Measurements from ENCODE around the gene DEPP1.

DEPP1 gene

GRCh38 chr10:44982114-44982460 is 3.5 kb upstream of the DEPP1 start:
- H3K4me3 ChIP-seq (ENCODE audit: low read length) = no peak overlapping the region
- no peak for DNase-seq (ENCODE audit: low read depth, low spot score)

DNA sequence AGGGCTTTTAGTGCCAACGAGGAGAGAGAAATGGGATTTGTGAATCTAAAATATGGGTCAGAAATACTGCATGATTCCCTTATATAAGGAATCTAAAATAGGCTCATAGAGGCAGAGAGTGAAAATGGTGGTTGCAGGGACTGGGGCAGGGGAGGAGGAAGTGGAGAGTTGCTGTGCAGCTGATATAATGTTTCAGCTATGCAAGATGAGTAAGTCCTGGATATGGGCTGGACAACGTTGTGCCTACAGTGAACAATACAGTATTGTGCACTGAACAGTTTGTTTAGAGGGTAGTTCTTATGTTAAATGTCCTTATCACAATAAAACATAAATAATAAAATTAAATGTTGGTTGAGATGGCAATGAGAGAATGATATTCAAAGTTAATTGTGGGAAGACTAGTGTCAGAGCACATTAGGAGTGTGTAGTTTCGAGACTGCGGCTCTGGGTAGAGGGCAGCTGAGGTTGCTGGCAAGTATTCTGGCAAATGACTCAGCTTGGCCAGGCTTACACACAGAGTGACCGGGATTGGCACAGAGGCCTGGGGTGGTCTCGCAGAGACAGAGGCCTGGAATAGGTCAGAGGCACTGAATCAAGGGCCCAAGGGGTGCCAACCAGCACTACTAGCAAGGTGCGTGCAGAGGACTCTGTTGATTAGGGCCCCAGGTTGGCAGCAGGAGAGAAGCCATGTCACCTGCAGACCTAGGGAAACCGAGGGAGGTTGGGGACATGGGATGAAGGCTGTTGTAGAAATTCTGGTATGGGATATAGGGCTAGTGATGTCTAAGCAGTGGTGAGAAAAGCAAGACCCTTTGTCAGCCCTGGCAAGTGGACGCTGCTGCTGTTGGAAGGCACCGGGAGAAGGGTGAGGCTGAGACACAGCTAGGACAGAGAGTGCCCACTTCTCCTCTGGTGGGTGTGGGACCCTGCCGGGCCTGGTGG is 2.8 kb upstream of the DEPP1 start:
- DNase-seq (ENCODE audit: low read depth, low spot score) = no peak
- no peak overlapping the region for H3K4me3 ChIP-seq (ENCODE audit: low read length)

GRCh38 chr10:44980309-44981171 is 1.9 kb upstream of the DEPP1 start:
- DNase-seq (ENCODE audit: low read depth, low spot score) = no peak
- H3K4me3 ChIP-seq (ENCODE audit: low read length) = no peak overlapping the region

DNA sequence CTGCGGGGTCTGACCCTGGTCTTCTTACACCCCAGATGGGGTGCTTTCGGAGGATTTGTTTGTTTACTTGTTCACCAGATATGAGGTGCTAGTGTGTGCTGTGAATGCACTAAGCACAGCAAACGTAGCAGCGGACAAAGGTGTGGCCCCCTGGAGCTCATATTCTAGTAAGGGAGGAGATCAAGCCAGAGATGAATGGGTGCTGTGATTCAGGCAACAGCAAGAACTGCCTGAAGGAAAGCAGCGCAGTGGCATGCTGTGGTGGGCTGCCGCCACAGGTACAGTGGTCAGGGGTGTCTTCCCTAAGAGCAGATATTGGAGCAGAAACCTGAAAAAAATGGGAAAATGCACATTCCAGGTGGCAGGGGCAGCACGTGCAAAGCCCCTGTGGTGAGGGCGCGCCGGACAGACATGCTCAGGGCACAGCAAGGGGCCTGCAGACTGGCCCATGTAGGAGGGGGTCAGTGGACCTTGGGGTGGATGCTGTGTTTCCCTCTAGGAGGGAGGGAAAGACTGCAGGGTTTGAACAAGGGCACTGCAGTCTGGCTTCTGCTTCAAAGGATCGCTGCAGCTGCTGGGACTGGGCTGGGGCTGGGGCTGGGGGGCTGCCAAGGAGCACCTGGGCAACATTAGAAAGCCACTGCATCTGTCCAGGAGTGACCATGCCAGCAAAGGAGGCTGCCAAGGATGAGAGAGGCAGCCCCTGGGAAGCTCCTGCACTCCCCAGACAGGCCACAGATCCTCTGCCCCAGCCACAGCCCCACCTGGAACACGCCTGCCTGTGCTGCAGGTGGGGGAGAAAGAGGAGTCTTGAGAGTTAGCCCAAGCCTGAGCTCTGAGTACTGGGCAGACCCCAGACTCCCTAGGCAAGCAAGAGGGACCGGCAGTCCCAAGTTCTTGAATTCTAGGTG is 927 bp upstream of the DEPP1 start:
- no peak overlapping the region for H3K4me3 ChIP-seq (ENCODE audit: low read length)
- DNase-seq (ENCODE audit: low read depth, low spot score) = no peak

DNA sequence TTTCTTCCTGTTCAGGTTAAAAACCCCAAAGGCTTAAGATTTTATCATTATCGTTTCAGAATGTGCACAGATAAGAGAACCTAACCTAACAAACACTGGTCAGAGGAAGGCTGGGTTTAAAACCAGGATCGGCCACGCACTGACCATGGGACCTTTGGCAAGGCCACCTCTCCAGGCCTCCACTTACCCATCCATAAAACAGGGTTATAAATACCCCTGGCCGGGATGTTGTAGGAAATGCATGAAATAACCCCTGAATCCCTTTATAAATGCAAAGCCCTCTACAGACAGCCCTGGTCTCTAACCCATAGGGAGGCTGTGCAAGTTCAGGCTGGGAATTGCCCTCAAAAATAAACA is 418 bp downstream of the DEPP1 start:
- no peak overlapping the region for H3K4me3 ChIP-seq (ENCODE audit: low read length)
- DNase-seq (ENCODE audit: low read depth, low spot score) = no peak

DNA sequence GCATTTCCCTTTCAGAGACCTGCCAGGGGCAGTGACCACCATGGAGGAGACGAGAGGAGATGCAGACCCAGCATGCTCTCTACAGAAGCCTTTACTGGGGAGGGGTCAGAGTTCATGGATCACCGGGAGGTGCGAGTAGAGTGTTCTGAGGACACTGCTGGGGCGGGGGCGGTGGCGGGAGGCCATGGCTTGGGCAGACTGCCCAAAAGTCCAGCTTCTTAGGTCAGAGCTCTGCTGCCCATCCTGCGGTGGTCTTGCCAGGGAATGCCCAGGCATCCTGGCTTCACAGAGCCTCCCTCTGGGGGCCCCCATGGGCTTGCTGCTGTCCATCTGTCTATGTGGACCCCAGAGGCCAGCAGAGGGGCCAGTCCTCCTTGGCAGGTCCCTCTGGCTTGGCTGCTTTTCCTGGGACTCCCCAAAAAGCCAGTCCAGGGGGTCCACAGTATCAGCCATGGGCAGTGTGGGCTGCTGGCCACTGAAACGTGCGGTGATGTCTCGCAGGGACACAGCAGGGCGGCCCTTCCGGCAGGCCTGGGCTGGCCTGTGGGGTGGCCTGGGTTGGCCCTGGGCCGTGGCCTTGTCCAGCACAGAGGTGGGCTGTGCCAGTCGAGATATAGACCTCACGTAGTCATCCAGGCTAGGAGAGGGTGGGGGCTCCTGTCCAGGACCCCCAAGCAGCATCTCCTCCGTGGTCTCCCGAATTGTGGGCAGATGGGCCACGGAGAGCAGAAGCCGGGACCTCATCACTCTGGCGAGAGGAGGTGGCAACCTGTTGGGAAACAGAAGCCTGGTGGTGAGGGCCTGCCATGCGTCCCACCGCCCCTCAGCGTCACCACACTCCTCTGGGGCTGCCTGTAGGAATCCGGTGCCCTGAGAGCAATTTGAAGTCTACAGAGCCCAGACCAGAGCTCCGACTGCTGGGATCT is 1.1 kb downstream of the DEPP1 start:
- no peak overlapping the region for H3K4me3 ChIP-seq (ENCODE audit: low read length)
- no peak for DNase-seq (ENCODE audit: low read depth, low spot score)

GRCh38 chr10:44976352-44977198 is 2.0 kb downstream of the DEPP1 start:
- H3K4me3 ChIP-seq (ENCODE audit: low read length) = no peak overlapping the region
- no peak for DNase-seq (ENCODE audit: low read depth, low spot score)

DNA sequence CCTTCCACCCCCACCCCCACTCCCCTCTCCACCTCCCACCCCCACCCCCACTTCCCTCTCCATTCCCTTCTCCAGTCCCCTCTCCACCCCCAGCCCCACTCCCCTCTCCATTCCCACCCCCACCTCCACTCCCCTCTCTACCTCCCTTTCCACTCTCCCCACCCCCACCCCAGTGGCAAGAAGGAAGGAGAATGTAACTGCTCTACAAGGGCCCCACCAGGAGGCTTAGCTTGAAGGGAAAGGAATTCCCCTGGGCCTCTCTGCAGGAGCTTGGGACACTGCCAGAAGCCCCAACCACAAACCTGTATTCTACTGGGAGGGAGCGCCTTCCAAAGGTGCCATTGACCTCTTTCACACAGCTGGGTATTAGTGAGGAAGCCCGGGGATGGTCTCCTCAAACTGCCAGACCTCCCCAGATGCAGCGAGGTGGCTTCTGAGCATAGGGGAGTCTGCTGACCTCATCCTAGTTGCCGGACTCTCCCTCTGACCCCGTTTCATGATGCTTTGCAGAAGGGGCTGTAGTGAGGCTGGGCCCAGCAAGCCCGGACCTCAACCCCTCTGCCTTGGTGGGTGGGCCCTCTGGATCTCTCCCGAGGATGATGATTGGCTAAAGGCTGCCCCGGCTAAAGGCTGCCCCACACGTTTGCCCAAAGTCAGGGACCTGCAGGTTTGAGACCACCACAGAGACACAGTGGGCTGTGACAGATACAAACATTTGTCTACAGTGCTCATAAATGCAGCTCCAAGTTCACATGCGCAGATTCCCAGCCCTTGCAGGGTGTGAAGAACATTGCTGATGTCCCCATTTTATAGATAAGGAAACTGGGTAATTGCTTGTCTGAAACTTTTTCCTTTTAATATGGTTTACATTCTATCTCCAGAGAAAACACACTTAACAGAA is 2.9 kb downstream of the DEPP1 start:
- H3K4me3 ChIP-seq (ENCODE audit: low read length) = no peak overlapping the region
- no peak for DNase-seq (ENCODE audit: low read depth, low spot score)

- no peak for DNase-seq (ENCODE audit: low read depth, low spot score)
- peak overlapping the region; percentile 44 for H3K4me3 ChIP-seq (ENCODE audit: low read length)
Observed at GRCh38 chr10:44974628-44975430, 3.8 kb downstream of the DEPP1 start.

GRCh38 chr10:44974082-44974627 is 4.5 kb downstream of the DEPP1 start:
- no peak overlapping the region for H3K4me3 ChIP-seq (ENCODE audit: low read length)

GRCh38 chr10:44973323-44974081 is 5.1 kb downstream of the DEPP1 start:
- DNase-seq (ENCODE audit: low read depth, low spot score) = no peak

More at GRCh38 chr10:44974082-44974627, 4.5 kb downstream of the DEPP1 start:
- no peak for DNase-seq (ENCODE audit: low read depth, low spot score)

GRCh38 chr10:44972874-44973306 is 5.7 kb downstream of the DEPP1 start:
- no peak overlapping the region for H3K4me3 ChIP-seq (ENCODE audit: low read length)

More at GRCh38 chr10:44973323-44974081, 5.1 kb downstream of the DEPP1 start:
- H3K4me3 ChIP-seq (ENCODE audit: low read length) = no peak overlapping the region

DNA sequence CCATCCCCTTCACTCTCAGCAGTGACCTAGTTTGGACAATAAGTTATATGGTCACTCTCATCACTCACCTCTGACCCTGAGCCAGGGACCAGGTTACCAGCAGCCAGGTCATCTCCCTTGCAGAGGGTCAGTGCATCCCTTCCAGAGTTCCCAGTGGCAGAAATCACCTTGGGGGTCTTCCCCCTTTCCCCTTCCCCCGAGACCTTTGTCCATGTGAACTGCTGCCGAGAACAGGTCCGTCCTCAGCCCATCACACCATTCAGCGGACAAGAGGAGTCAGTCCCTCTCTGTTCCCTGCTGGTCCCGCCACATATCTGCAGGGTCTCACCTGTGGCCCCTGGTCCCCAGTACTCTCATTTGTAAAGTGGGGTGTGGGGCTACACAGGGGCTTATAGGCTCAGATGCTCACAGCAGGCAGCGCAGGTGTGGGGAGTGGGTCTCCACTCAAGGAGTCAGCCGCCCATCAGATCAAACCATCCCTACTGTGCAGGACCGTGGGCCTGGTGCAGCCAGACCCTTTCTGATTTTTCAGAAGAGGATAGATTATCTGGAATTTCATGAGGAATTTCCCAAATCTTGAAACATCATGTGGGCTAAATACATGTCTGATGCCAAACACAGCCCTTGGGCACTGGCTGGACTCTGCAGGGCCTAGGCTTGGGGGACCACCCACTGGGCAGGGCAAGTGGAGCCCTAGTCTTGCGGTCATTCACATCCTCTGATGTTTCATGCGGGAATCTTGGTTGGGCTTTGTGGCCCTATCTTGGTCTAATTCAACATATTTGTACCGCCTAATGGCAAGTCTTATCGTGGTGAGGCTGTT is 6.5 kb downstream of the DEPP1 start:
- no peak for DNase-seq (ENCODE audit: low read depth, low spot score)

More at GRCh38 chr10:44972874-44973306, 5.7 kb downstream of the DEPP1 start:
- no peak for DNase-seq (ENCODE audit: low read depth, low spot score)

GRCh38 chr10:44971434-44971833 is 7.2 kb downstream of the DEPP1 start:
- H3K4me3 ChIP-seq (ENCODE audit: low read length) = no peak overlapping the region
- no peak for DNase-seq (ENCODE audit: low read depth, low spot score)

More for the DNA sequence above, 6.5 kb downstream of the DEPP1 start:
- H3K4me3 ChIP-seq (ENCODE audit: low read length) = no peak overlapping the region

Measured in Jurkat, Clone E6-1 (cell line).